ENCODE measurements around the gene CD248.

The CD248 gene

DNA sequence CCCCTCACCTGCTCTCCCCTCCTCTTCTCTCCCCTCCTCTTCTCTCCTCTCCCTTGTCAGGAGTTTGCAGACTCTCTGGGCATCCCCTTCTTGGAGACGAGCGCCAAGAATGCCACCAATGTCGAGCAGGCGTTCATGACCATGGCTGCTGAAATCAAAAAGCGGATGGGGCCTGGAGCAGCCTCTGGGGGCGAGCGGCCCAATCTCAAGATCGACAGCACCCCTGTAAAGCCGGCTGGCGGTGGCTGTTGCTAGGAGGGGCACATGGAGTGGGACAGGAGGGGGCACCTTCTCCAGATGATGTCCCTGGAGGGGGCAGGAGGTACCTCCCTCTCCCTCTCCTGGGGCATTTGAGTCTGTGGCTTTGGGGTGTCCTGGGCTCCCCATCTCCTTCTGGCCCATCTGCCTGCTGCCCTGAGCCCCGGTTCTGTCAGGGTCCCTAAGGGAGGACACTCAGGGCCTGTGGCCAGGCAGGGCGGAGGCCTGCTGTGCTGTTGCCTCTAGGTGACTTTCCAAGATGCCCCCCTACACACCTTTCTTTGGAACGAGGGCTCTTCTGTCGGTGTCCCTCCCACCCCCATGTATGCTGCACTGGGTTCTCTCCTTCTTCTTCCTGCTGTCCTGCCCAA is 40.7 kb downstream of the CD248 start:
- TF ChIP-seq NFRKB (IDR thresholded peaks at IDR 0.05) = no peak
- no peak for TF ChIP-seq SUZ12 (IDR thresholded peaks at IDR 0.05)
- TF ChIP-seq FOXA1 (IDR thresholded peaks at IDR 0.05) = no peak
- no peak for TF ChIP-seq LEF1 (IDR thresholded peaks at IDR 0.05; ENCODE audit: borderline replicate concordance)
- TF ChIP-seq, protein P1, sequence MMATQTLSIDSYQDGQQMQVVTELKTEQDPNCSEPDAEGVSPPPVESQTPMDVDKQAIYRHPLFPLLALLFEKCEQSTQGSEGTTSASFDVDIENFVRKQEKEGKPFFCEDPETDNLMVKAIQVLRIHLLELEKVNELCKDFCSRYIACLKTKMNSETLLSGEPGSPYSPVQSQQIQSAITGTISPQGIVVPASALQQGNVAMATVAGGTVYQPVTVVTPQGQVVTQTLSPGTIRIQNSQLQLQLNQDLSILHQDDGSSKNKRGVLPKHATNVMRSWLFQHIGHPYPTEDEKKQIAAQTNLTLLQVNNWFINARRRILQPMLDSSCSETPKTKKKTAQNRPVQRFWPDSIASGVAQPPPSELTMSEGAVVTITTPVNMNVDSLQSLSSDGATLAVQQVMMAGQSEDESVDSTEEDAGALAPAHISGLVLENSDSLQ (IDR thresholded peaks at IDR 0.05) = no peak
- no peak for TF ChIP-seq HDGF (IDR thresholded peaks at IDR 0.05; ENCODE audit: borderline replicate concordance)
- no peak for TF ChIP-seq L3MBTL2 (conservative IDR thresholded peaks at IDR 0.05)
- TF ChIP-seq SP1 (IDR thresholded peaks at IDR 0.05) = no peak
- no peak for TF ChIP-seq BHLHE40 (IDR thresholded peaks at IDR 0.05; ENCODE audit: borderline replicate concordance)
- TF ChIP-seq ARNT (IDR thresholded peaks at IDR 0.05) = no peak
- TF ChIP-seq TARDBP (IDR thresholded peaks at IDR 0.05) = no peak
- TF ChIP-seq ZNF384 (IDR thresholded peaks at IDR 0.05) = no peak
- TF ChIP-seq ELF4 (IDR thresholded peaks at IDR 0.05) = no peak
- TF ChIP-seq FOXM1 (IDR thresholded peaks at IDR 0.05; ENCODE audit: borderline replicate concordance) = no peak
- TF ChIP-seq FOXK2 (IDR thresholded peaks at IDR 0.05) = no peak
- no peak for TF ChIP-seq CTBP1 (IDR thresholded peaks at IDR 0.05; ENCODE audit: borderline replicate concordance)
- no peak for DNase-seq (ENCODE audit: extremely low spot score)
- POLR2A ChIA-PET = interaction anchor here (2.4 kb wide), 1 partner anchor 8 kb away, joined by 12 read pairs; the partner anchor contains the start of gene RAB1B
- CTCF ChIA-PET = no interaction called here

DNA sequence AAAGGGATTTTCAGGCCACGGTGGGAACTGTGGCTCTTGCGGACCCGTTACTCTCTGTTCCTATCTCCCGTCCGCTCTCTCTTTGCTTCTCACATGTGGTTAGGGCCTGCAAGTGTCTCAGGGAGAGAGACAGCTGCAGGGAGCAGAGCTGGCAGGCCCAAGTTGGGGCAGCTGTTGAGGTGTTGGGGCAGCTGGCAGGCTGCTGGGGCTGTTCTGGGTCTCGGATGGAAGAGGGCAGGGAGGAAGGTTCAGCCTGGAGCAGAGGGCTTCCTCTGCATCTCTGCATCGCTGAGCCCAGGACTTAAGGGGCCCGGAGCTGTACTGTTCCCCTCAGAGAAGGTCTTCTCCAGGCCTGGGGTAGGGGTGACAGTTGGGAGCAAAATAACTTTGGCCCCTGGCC is 41.4 kb downstream of the CD248 start:
- ChIA-PET CTCF (no interaction called here), POLR2A (no interaction called here)
- no peak for TF ChIP-seq NFRKB (IDR thresholded peaks at IDR 0.05)
- TF ChIP-seq L3MBTL2 (conservative IDR thresholded peaks at IDR 0.05) = no peak
- TF ChIP-seq FOXM1 (IDR thresholded peaks at IDR 0.05; ENCODE audit: borderline replicate concordance) = no peak
- no peak for TF ChIP-seq LEF1 (IDR thresholded peaks at IDR 0.05; ENCODE audit: borderline replicate concordance)
- TF ChIP-seq HDGF (IDR thresholded peaks at IDR 0.05; ENCODE audit: borderline replicate concordance) = no peak
- DNase-seq (ENCODE audit: extremely low spot score) = no peak

GRCh38 chr11:66274219-66274618 is 42.6 kb downstream of the CD248 start:
- ChIA-PET POLR2A (no interaction called here), CTCF (no interaction called here)
- TF ChIP-seq ELF4 (IDR thresholded peaks at IDR 0.05) (no peak), FOXM1 (IDR thresholded peaks at IDR 0.05; ENCODE audit: borderline replicate concordance) (no peak), TARDBP (IDR thresholded peaks at IDR 0.05) (no peak), L3MBTL2 (conservative IDR thresholded peaks at IDR 0.05) (no peak), ZNF384 (IDR thresholded peaks at IDR 0.05) (no peak), BHLHE40 (IDR thresholded peaks at IDR 0.05; ENCODE audit: borderline replicate concordance) (no peak), FOXK2 (IDR thresholded peaks at IDR 0.05) (no peak), LEF1 (IDR thresholded peaks at IDR 0.05; ENCODE audit: borderline replicate concordance) (no peak), HDGF (IDR thresholded peaks at IDR 0.05; ENCODE audit: borderline replicate concordance) (no peak), SUZ12 (IDR thresholded peaks at IDR 0.05) (no peak), SP1 (IDR thresholded peaks at IDR 0.05) (no peak), NFRKB (IDR thresholded peaks at IDR 0.05) (no peak), FOXA1 (IDR thresholded peaks at IDR 0.05) (no peak), ARNT (IDR thresholded peaks at IDR 0.05) (no peak), CTBP1 (IDR thresholded peaks at IDR 0.05; ENCODE audit: borderline replicate concordance) (no peak)
- TF ChIP-seq, protein P1 (IDR thresholded peaks at IDR 0.05) = no peak
- no peak for DNase-seq (ENCODE audit: extremely low spot score)

- no peak for DNase-seq (ENCODE audit: extremely low spot score)
- TF ChIP-seq FOXK2 (IDR thresholded peaks at IDR 0.05) (no peak), TARDBP (IDR thresholded peaks at IDR 0.05) (no peak), ELF4 (IDR thresholded peaks at IDR 0.05) (no peak), BHLHE40 (IDR thresholded peaks at IDR 0.05; ENCODE audit: borderline replicate concordance) (no peak), CTBP1 (IDR thresholded peaks at IDR 0.05; ENCODE audit: borderline replicate concordance) (no peak), L3MBTL2 (conservative IDR thresholded peaks at IDR 0.05) (no peak), HDGF (IDR thresholded peaks at IDR 0.05; ENCODE audit: borderline replicate concordance) (no peak), ZNF384 (IDR thresholded peaks at IDR 0.05) (no peak), LEF1 (IDR thresholded peaks at IDR 0.05; ENCODE audit: borderline replicate concordance) (no peak), SUZ12 (IDR thresholded peaks at IDR 0.05) (no peak), NFRKB (IDR thresholded peaks at IDR 0.05) (no peak)
- TF ChIP-seq, protein P1 (IDR thresholded peaks at IDR 0.05) = no peak
- ChIA-PET POLR2A (interaction anchor here (0.6 to 2.1 kb wide), 3 partner anchors 9 to 17 kb away, joined by 3 to 11 read pairs (median 5); partner anchors contain the start of gene YIF1A), CTCF (interaction anchor here (1.1 kb wide), 1 partner anchor 10 kb away, joined by 4 read pairs; no protein-coding TSS in a partner anchor)
Observed at GRCh38 chr11:66272596-66272995, 44.2 kb downstream of the CD248 start.

DNA sequence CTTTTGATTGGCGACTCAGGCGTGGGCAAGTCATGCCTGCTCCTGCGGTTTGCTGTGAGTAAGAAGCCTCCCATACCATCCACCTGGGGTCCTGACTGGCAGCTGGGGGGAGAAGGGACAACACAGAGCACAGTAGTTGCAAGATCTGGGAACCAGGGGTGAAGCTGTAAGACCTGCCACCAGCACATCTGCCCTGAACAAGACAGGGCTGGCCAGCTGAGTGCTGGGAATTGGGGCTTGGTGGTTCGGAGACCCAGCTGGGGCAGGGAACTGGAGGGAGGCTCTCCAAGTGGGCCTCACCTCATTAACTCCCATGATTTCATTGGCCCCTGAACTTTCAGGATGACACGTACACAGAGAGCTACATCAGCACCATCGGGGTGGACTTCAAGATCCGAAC is 45.0 kb downstream of the CD248 start:
- ChIA-PET POLR2A (interaction anchor here (1.5 to 2.1 kb wide), 2 partner anchors 10 to 17 kb away, joined by 5 to 11 read pairs; partner anchors contain the start of gene YIF1A), CTCF (interaction anchor here (0.6 to 1.1 kb wide), 2 partner anchors 8 to 11 kb away, joined by 4 to 8 read pairs; no protein-coding TSS in a partner anchor)
- TF ChIP-seq FOXA1 (IDR thresholded peaks at IDR 0.05) (no peak), FOXM1 (IDR thresholded peaks at IDR 0.05; ENCODE audit: borderline replicate concordance) (no peak), BHLHE40 (IDR thresholded peaks at IDR 0.05; ENCODE audit: borderline replicate concordance) (no peak), ELF4 (IDR thresholded peaks at IDR 0.05) (no peak), LEF1 (IDR thresholded peaks at IDR 0.05; ENCODE audit: borderline replicate concordance) (no peak), CTBP1 (IDR thresholded peaks at IDR 0.05; ENCODE audit: borderline replicate concordance) (no peak), ZNF384 (IDR thresholded peaks at IDR 0.05) (no peak), TARDBP (IDR thresholded peaks at IDR 0.05) (no peak), HDGF (IDR thresholded peaks at IDR 0.05; ENCODE audit: borderline replicate concordance) (no peak), SUZ12 (IDR thresholded peaks at IDR 0.05) (no peak), NFRKB (IDR thresholded peaks at IDR 0.05) (no peak), SP1 (IDR thresholded peaks at IDR 0.05) (no peak), L3MBTL2 (conservative IDR thresholded peaks at IDR 0.05) (no peak), ARNT (IDR thresholded peaks at IDR 0.05) (no peak), FOXK2 (IDR thresholded peaks at IDR 0.05) (no peak)
- TF ChIP-seq, protein P1 (IDR thresholded peaks at IDR 0.05) = no peak
- no peak for DNase-seq (ENCODE audit: extremely low spot score)
